GM18868 (cell line): Measurements from ENCODE around the gene ISG20L2.

ENCODE experiments used
- ATAC-seq: cut with Tn5 transposase; IDR thresholded peaks from one replicate; pipeline ENCODE4 v1.9.1; 2021; ENCODE audit warnings: mild to moderate bottlenecking, moderate library complexity; ENCODE audit not compliant: unreplicated experiment

The ISG20L2 gene

GRCh38 chr1:156691665-156692440 lies 36.7 kb downstream of the ISG20L2 start:
- no peak for ATAC-seq

- ATAC-seq = no peak
Measured at GRCh38 chr1:156691191-156691590, 37.4 kb downstream of the ISG20L2 start.

DNA sequence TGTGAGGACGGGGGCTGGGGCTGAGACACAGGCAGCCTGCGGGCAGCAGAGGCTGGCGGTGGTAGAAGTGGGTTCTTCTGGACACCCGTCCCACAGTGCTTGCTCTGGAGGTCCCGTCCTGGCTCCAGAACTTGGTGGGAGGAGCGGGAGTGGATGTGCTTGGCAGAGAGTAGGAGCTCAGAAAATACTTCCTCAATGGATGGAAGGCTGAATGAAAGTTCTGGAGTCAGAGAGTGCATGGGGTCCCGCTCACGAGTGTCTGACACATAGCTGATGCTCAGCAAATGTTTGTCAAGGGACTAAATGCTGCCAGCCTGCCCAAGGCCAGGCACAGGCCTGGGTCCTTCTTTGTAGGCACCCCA lies 37.9 kb downstream of the ISG20L2 start:
- ATAC-seq = no peak

- no peak for ATAC-seq
Measured at GRCh38 chr1:156689953-156690674, 38.5 kb downstream of the ISG20L2 start.

- peak; percentile 63 for ATAC-seq
Measured at GRCh38 chr1:156689035-156689952, 39.3 kb downstream of the ISG20L2 start.

DNA sequence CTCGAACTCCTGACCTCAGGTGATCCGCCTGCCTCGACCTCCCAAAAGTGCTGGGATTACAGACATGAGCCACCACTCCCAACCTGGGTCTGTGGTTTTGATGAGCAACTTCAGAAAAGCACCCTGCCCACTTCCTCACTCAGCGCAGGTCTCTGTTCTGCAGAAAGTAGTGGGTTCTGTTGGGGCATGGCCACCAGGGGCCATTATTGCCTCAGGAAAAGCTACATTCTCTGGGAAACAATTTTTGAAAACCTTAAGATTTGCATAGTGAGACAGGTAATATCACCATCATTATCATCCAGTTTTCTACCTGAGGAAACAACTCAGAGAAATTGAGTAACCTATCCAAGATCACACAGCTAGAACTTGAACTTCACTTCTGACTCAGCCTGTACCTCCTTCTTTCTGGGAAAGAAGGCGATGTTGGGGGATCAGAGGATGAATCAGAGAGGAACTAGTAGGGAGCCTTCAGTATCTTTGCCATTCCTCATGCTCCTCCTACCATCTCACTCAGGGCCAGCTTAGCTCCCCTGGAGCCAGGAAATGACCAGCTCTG lies 44.3 kb downstream of the ISG20L2 start:
- no peak for ATAC-seq

DNA sequence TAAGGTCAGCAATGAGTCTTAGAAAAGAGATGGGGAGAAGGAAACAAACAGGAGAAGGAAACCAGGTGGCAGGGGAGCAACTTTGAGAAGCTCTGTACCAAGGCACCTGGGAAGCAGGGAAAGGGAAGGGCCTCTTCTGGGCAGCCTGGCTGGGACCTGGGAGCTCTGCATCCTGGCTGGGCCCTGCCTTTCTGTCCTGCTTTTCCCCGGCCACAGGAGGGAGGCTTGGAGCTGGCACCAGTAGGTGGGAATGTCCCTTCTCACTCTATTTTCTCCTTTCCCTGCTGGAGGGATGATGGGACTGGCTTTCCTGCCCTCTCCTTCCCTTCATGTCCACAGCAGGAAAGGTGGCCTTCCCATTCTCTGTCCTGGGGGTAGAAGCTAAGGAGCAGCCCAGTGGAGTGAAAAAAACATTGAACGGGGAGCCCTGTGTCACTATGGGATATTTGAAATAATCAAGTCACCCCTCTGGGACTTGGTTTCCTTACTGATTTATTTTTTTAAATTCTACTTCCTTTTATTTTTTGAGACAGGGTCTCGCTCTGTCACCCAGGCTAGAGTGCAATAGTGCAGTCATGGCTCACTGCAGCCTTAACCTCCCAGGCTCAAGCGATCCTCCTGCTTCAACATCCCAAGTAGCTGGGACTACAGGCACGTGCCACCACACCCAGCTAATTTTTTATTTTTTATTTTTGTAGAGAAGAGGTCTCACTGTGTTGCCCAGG lies 46.2 kb downstream of the ISG20L2 start:
- ATAC-seq = no peak

DNA sequence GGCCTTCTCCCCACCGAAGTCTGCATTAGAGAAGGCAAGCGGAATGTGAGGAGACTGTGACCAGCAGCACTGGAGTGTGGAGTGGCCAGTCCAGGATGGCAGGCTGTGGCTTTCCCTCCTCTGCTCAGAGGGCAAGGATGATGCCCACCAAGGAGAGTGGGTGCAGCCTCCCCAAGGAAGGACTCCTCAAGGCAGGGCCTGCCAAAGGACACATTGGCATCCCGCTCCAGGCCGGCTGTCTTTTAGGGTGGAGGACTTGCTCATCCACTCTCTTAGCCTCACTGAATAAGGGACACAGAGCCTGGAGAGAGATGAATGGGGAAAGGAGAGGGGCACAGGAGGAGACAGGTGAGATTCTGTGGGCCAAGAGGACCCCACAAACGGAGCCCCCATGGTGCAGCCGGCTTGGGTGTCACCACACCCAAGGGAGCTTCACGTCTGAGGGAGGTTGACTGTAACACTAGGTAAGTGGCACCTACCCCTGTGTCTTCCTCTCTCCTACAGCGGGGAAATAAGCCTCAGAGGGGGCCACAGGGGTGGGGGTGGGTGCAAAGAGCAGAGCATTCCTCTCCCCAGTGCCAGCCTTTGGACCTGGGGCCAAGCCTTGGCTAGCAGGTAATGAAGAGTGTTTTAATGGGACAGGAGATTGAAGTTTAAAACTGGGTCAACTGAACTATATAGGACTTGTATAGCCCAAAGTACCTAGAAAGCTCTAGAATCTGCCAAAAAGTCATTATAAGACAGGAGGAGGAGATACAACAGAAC lies 47.2 kb downstream of the ISG20L2 start:
- no peak for ATAC-seq

DNA sequence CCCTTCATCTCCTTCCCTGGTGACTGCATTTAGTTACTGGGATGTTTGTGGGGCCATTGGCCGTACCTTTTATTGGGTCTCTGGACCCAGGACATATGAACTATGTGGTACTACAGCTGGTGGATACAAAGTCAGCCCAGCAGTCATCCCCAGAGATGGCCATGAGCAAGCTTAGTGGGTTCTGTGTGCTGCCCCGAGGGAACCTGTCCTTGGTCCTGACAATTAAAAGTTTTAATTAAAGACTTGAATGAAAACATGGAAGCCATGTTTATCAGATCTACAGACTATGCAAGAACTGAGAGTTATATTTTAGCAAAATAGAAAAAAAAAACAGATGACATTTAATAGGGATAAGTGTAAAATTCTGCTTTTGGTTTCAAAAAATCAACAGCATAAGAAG lies 48.5 kb downstream of the ISG20L2 start:
- ATAC-seq = no peak

DNA sequence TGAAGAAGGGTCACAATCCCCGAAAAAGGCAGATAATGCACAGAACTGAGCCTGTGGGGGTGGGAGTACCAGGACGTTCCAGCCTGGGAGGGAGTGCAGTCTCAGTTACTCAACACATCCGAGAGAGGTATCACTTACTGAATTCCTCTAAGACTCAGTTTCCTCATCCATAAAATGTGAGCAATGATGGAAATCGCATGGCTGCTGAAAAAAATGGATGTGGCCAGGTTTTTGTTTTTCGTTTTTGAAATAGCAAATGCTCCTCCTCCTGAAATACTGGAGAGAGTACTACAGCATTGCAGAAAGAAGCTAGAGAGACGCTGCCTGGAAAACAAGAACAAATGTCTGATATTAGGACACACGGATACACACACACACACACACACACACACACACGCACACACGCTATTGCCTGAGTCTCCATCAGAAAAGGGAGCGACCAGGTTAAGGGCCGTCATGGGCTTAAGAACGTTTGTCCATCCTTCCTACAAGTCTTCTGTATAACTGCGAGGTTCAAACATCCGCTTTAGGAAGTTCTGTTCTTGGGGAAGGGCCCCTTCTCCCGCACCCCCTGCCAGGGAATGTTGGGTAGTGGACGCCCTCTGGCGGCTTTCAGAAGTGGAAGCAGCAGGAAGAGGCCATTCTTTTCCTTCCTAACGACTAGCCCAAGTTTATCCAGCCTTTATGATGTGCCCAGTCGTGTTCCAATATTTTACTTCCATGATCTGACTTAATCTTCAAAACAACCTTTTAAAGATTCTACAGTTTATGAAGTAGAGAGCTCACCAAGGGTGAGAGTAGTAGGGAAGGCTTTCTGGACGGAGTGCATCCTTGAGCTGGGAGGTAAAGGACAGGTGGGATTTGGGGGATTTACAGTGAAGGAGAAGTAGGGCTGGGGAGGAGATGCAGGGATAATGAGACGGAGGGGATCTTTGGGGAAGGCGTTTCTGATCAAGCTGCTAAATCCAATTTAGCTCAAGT lies 50.7 kb downstream of the ISG20L2 start:
- ATAC-seq = no peak

DNA sequence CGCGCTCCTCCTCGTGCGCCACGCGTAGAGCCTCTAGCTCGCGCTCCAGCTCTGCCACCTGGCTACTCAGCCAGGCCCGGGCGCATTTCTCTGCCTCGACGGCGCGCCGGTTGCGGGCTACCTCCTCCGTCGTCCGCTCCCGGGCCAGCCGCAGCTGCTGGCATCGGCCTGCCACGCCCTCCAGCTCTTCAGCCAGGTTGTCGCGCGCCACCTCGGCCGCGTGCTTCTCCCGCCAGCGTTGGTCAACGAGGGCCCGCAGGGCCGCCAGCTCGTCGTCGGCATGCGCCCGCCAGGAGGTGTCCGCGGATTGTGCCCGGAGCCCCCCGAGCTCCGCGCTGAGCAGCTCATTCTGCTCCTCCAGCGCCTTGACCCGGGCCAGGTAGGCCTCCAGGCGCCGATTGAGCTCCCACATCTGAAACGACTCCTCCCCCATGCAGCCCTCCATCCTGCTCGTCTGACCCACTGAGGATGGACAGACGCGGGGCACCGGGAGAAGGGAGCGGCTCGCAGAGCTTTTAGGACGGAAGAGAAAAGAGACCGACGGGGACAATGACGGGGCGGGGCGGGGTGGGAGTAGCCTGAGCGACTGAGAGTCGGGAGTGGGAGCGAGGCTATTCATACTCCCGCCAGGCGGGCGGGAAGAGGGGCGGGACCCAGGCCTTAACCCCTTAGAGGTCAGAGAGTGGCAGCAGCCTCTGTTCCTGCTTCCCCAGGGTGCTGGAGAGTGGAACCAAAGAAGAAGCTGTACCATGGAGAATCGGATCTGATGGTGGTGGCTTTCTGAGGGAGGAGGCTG lies 51.5 kb downstream of the ISG20L2 start, which contains the start of gene NES:
TSS of gene NES (minus strand) at position 588 of the 796 bp plus-strand sequence. CDS start at position 445, 143 bp downstream.
- no peak for ATAC-seq

- ATAC-seq = no peak
Measured at GRCh38 chr1:156676114-156676819, 52.3 kb downstream of the ISG20L2 start.

DNA sequence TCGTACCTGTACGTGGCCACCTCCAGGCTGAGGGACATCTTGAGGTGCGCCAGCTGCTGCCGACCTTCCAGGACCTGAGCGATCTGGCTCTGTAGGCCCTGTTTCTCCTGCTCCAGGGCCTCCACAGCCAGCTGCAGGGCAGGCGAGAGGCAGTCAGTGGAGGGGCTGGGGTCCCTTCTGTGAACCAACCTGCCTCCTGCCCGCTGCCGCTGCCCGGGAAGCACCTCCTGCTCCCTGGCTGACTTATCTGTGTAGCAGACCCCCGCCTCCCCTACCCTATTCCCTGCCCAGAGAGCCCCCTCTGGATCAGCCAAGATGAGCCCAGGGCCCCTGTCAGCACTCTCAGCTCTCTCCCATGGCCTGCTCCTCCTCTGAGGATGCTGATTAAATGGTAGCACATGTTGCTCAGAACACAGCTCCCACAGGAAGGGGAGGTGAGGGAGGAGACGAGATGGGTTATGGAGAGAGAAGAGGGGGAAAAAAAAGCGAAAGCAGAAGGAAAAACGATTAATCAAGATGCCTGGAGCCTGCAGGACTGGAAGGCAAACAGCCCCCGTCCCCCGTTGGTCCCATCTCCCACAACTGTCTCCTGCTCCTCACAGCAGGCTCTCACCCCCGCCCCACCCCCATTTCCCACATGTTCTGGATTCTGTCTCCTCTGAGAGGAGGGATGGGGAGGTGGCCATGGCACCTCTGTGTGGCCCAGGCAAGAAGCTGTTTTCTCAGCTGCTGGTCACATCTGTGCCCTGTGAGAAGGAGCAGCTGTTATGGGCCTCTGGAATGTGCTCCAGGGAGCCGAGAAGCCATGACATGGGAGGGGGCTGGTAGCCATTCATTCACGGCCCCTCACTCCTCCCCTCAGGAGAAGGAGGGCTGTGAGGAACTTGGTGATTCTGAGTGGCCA lies 53.1 kb downstream of the ISG20L2 start:
- ATAC-seq = no peak

DNA sequence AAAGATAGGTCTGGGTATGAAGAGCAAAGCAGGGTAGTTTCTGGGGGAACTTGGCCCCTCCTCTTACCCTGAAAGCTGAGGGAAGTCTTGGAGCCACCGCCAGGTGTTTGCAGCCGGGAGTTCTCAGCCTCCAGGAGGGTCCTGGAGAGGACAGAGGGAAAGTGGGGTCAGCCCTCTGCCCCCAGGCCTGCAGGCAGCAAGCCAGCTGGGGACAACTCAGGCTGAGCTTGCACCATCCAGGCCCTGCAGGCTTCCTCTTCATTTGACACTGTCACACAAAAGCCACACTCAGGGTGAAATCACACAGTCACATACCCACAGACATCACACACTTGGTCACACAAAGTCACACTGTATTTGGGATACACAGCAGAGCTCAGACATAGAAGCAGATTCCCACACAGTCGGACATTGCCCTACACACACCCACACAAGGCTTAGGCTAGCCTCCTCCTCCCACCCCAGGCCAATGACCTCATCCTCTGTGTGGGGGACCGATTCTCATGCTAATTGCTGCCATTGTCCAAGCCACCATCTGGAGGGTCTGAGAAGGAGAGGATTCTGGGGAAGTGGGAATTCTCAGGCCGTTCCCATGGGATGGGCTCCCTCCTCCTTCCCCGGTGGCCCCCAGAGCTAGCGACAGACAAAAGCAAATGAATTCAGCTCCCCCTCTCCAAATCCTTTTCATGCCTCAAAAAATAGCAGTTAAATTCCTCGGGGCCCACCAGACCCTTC lies 55.0 kb downstream of the ISG20L2 start:
- ATAC-seq = no peak
